NT2/D1 (cell line): ENCODE data around the gene LZTS2.

Experiments
- DNase-seq: peaks from one replicate; pipeline ENCODE4 v3.0.0-alpha.2; 2011; ENCODE audit warnings: low read depth, low spot score
- H3K27me3 ChIP-seq: 2 replicates; pipeline ENCODE4 v1.6.0; 2011; ENCODE audit warnings: mild to moderate bottlenecking; ENCODE audit not compliant: insufficient read length, insufficient read depth
- H3K36me3 ChIP-seq: 2 replicates; pipeline ENCODE4 v1.6.1; 2011; ENCODE audit warnings: mild to moderate bottlenecking, low read length, mixed read lengths; ENCODE audit not compliant: insufficient read depth, insufficient read length
- H3K4me1 ChIP-seq: 2 replicates; pipeline ENCODE4 v1.5.1; 2011; ENCODE audit not compliant: insufficient read depth, insufficient read length
- H3K4me3 ChIP-seq: 2 replicates; pipeline ENCODE4 v1.5.1; 2011; ENCODE audit warnings: low read depth; ENCODE audit not compliant: insufficient read length
- H3K9ac ChIP-seq: 2 replicates; pipeline ENCODE4 v1.6.0; 2011; ENCODE audit warnings: low read depth; ENCODE audit not compliant: insufficient read length
- H3K9me3 ChIP-seq: 2 replicates; pipeline ENCODE4 v1.5.1; 2011; ENCODE audit warnings: mild to moderate bottlenecking, low read length; ENCODE audit not compliant: insufficient read depth
- SUZ12 ChIP-seq: IDR thresholded peaks from 2 replicates; pipeline ENCODE4 v1.6.1; 2011; ENCODE audit not compliant: insufficient read length, insufficient read depth; ENCODE audit errors: extremely low read depth
- YY1 ChIP-seq: IDR thresholded peaks from 2 replicates; pipeline ENCODE4 v1.6.1; 2011; ENCODE audit not compliant: insufficient read length, insufficient read depth
- ZNF274 ChIP-seq: IDR thresholded peaks from 2 replicates; pipeline ENCODE4 v1.6.1; 2011; ENCODE audit warnings: mild to moderate bottlenecking, low read depth, low read length

Gene LZTS2

GRCh38 chr10:100986623-100986951 is 13.0 kb upstream of the LZTS2 start:
- Histone ChIP-seq H3K9me3 (no peaks in the 10 kb centered on the region), H3K36me3 (peaks cover 61% of the 10 kb centered on the region), H3K4me1 (peaks cover 6% of the 10 kb centered on the region), H3K27me3 (no peaks in the 10 kb centered on the region), H3K4me3 (peak overlapping the region; percentile 97), H3K9ac (peak overlapping the region; percentile 98)
- TF ChIP-seq SUZ12 (no peak), ZNF274 (no peak), YY1 (no peak)
- DNase-seq = no peak

DNA sequence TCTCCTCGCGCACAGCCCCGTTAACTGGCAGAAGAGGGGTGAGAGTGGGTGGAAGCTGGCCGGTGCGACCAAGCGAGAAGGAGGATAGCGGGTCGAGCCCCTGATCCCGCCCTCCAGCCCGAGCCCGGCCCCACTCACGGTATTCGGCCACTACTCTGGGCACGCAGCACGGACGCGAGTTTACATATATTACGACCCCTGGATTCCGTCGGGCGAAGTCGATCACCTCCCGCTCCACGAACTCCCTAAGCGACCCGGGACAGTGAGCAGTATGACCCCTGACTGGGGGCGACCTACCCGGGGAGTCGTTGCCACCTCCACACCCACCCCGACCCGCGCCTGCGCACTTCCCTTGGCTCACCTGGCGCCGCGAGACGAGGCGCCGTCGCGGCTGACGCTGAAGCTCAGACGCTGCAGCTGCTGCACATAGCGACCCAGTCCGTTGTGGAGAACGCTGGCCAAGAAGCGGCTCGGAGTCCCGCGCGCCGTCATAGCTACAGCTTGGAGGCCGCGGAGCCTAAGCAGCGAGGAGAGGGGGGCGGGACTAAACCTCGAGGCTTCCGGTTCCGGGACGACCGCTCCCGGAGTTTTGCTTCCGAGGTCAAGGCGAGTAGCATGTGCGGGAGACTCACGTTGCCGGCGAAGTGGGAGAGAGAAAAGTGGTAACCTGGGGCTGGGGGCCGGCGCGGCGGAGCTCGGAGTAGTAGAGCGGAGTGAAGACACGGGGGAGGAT is 12.5 kb upstream of the LZTS2 start, which contains the start of the genes MRPL43 and TWNK:
Gene MRPL43 (minus strand): TSS at position 546 of the 733 bp plus-strand sequence. CDS start 54 bp downstream, at position 492.
Gene TWNK (plus strand): TSS at position 592 of the 733 bp plus-strand sequence. CDS start 668 bp downstream, outside the sequence.
- DNase-seq = peak; percentile 66

DNA sequence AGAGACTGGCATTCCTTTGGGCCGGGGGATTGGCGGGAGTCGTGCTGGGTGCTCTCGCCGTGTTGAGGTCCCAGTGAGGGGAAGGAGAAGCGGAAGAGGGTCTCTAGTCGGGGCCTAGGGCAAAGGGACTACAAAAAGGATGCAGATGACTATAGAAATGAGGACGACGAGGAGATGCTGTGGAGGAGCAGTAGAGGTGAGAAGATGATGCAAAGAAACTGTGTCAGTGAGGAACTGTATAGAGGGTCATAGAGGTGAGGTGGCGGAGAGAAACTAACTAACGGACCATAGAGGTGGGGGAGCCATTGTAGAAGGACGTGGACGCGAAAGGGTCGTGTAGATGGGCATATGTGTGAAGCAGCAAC is 11.9 kb upstream of the LZTS2 start:
- DNase-seq = no peak
- H3K4me1 ChIP-seq = peaks cover 6% of the 10 kb centered on the region
- no peaks in the 10 kb centered on the region for H3K27me3 ChIP-seq
- H3K36me3 ChIP-seq = peaks cover 60% of the 10 kb centered on the region
- TF ChIP-seq SUZ12 (no peak), ZNF274 (no peak), YY1 (no peak)
- no peaks in the 10 kb centered on the region for H3K9me3 ChIP-seq
- H3K9ac ChIP-seq = peak overlapping the region; percentile 98
- H3K4me3 ChIP-seq = peak overlapping the region; percentile 97

More for the DNA sequence above, 12.5 kb upstream of the LZTS2 start, which contains the start of the genes MRPL43 and TWNK:
- H3K4me1 ChIP-seq = peaks cover 6% of the 10 kb centered on the region
- TF ChIP-seq YY1 (no peak), SUZ12 (no peak), ZNF274 (no peak)
- peak within 1 kb of the TSS; percentile 98 for H3K9ac ChIP-seq
- peaks cover 57% of the 10 kb centered on the region for H3K36me3 ChIP-seq
- peak within 1 kb of the TSS; percentile 97 for H3K4me3 ChIP-seq
- H3K27me3 ChIP-seq = no peaks in the 10 kb centered on the region
- H3K9me3 ChIP-seq = no peaks in the 10 kb centered on the region

GRCh38 chr10:100988166-100988565 is 11.4 kb upstream of the LZTS2 start:
- peaks cover 61% of the 10 kb centered on the region for H3K36me3 ChIP-seq
- TF ChIP-seq ZNF274 (no peak), YY1 (no peak), SUZ12 (no peak)
- DNase-seq = no peak
- H3K4me1 ChIP-seq = peaks cover 6% of the 10 kb centered on the region
- peak overlapping the region; percentile 97 for H3K4me3 ChIP-seq
- H3K27me3 ChIP-seq = no peaks in the 10 kb centered on the region
- peak overlapping the region; percentile 98 for H3K9ac ChIP-seq
- H3K9me3 ChIP-seq = no peaks in the 10 kb centered on the region

GRCh38 chr10:100989088-100989487 is 10.5 kb upstream of the LZTS2 start:
- Histone ChIP-seq H3K9ac (peak overlapping the region; percentile 8), H3K36me3 (peaks cover 66% of the 10 kb centered on the region), H3K4me1 (peaks cover 6% of the 10 kb centered on the region)

DNA sequence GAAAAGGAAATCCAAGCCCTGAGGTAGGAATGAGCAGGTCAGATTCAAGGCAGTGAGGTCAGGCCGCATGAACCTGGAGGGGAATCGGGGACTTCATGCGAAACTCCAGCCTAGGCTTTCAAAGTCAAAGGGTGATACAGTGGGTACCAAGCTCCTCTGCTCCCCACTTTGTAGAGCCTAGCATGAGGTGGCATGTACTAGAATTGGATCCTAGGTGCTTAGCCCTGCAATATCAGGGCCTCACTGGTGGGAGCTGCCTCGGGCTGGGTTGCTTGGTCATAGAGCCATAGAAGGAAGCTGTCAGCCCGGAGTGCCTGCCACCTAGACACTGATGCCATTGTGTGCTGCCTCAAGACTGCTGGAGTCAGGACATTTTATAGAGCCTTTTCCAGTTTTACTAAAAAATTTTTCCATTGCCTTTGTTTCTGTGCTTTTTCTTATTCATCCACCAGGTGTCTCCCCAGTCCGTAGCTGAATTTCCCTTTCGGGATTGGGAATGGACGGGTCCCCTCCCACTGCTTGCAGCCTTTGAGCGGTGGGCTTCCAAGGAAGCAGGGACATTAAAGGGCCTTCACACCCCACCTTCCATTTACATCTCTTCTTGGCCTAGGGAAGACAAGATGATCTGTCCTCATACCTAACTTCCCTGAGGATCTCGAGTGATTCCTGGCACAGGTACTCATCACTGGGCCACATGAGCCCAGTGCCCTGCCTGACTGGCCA is 5.5 kb upstream of the LZTS2 start:
- Histone ChIP-seq H3K27me3 (no peaks in the 10 kb centered on the region), H3K4me3 (no peak overlapping the region), H3K36me3 (peaks cover 48% of the 10 kb centered on the region), H3K9me3 (no peaks in the 10 kb centered on the region), H3K4me1 (peaks cover 9% of the 10 kb centered on the region), H3K9ac (no peak overlapping the region)
- TF ChIP-seq YY1 (no peak), SUZ12 (no peak), ZNF274 (no peak)
- DNase-seq = no peak

More at GRCh38 chr10:100989088-100989487, 10.5 kb upstream of the LZTS2 start:
- no peak for DNase-seq
- no peak overlapping the region for H3K4me3 ChIP-seq
- no peaks in the 10 kb centered on the region for H3K9me3 ChIP-seq
- TF ChIP-seq ZNF274 = no peak
- no peak for TF ChIP-seq YY1
- no peak for TF ChIP-seq SUZ12
- no peaks in the 10 kb centered on the region for H3K27me3 ChIP-seq

DNA sequence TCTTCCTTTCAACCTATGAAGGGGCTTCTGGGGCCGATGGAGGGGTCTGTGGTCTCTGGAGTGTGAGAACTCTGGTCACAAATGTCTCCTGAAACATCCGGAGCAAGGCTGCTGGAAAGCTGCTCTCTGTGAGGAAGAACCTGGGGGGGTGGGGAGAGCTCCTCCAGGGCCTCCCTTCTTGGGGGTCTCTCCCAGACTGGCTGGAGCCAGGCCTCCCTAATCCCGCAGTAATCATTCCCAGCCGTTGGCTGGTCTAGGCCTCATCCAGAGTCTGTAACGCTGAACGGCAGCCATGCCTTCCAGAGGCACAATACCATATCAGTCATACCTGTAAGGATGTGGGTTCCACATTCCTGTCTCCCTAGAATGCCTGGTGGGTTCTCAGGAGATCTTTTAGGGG is 4.4 kb upstream of the LZTS2 start:
- Histone ChIP-seq H3K36me3 (peaks cover 39% of the 10 kb centered on the region), H3K9ac (no peak overlapping the region), H3K4me3 (no peak overlapping the region), H3K9me3 (no peaks in the 10 kb centered on the region), H3K4me1 (peaks cover 9% of the 10 kb centered on the region), H3K27me3 (no peaks in the 10 kb centered on the region)
- no peak for DNase-seq
- TF ChIP-seq SUZ12 = no peak
- no peak for TF ChIP-seq YY1
- no peak for TF ChIP-seq ZNF274
